Naive thymus-derived CD4-positive, alpha-beta T cell (primary cell): Measurements from ENCODE around the gene GRIA3. TPM values are rescaled to one million over a fixed set of nuclear protein-coding genes. Genes with fewer than 3 reads are reported as not detected.

Experiments used
- ATAC-seq: fragments of 150-1000 bp; cut with Tn5 transposase; 2 replicates; pipeline ENCODE4 v1.10.0; 2021; ENCODE audit warnings: mild to moderate bottlenecking, moderate library complexity
- CTCF ChIA-PET: fragments of 350-600 bp; sonication (Branson Sonifier 250); formaldehyde crosslinking; loops from one replicate; lab custom pipeline; 2021; ENCODE audit warnings: antibody characterized with exemption; lab: Charles Lee
- POLR2A ChIA-PET: fragments of 350-600 bp; sonication (Branson Sonifier 250); formaldehyde crosslinking; loops from one replicate; lab custom pipeline; 2021; ENCODE audit warnings: antibody characterized with exemption, inconsistent platforms; lab: Charles Lee
- DNase-seq, 9 donors: peaks; one replicate each; pipeline versions ENCODE4 v3.0.0 to v3.0.0-alpha.2; 2020 to 2022; ENCODE audit warnings: mixed read lengths in 1 of 9
- H3K27ac ChIP-seq: one replicate; pipeline ENCODE4 v1.7.0; 2013; ENCODE audit warnings: mild to moderate bottlenecking, low read depth, low read length, moderate library complexity
- H3K27me3 ChIP-seq, 2 donors: one replicate each; pipeline ENCODE4 v1.7.0; 2013; ENCODE audit warnings: low read length in 2 of 2, mild to moderate bottlenecking in 2 of 2, moderate library complexity in 2 of 2; ENCODE audit not compliant: control insufficient read depth in 2 of 2, insufficient read depth in 2 of 2
- H3K36me3 ChIP-seq, 3 experiments: 1 replicate in 2 of 3; 2 replicates in 1 of 3; pipeline ENCODE4 v1.7.0; 2013; ENCODE audit warnings: low read length in 3 of 3, mild to moderate bottlenecking in 3 of 3, moderate library complexity in 1 of 3; ENCODE audit not compliant: insufficient read depth in 3 of 3, control insufficient read depth in 2 of 3
- H3K4me1 ChIP-seq, 2 donors: one replicate each; pipeline ENCODE4 v1.7.0; 2013; ENCODE audit warnings: low read length in 2 of 2, mild to moderate bottlenecking in 2 of 2, moderate library complexity in 1 of 2; ENCODE audit not compliant: control insufficient read depth in 2 of 2, insufficient read depth in 2 of 2
- H3K4me3 ChIP-seq: 2 replicates; pipeline ENCODE4 v1.7.0; 2013; ENCODE audit warnings: mild to moderate bottlenecking, low read length
- H3K9me3 ChIP-seq, 3 experiments: 1 replicate in 2 of 3; 2 replicates in 1 of 3; pipeline ENCODE4 v1.7.0; 2013; ENCODE audit warnings: low read length in 3 of 3; ENCODE audit not compliant: control insufficient read depth in 2 of 3
- H3K27ac Mint-ChIP-seq, 9 donors: one replicate each; pipeline ENCODE4 v1.8.0; 2020 to 2022; ENCODE audit warnings: mixed read lengths in 9 of 9, mild to moderate bottlenecking in 8 of 9, moderate library complexity in 5 of 9, inconsistent platforms in 2 of 9
- H3K27me3 Mint-ChIP-seq, 5 donors: one replicate each; pipeline ENCODE4 v1.8.0; 2021 to 2022; ENCODE audit warnings: mixed read lengths in 5 of 5, mild to moderate bottlenecking in 1 of 5
- H3K36me3 Mint-ChIP-seq, 5 donors: one replicate each; pipeline ENCODE4 v1.8.0; 2020 to 2022; ENCODE audit warnings: mixed read lengths in 5 of 5, mild to moderate bottlenecking in 3 of 5, inconsistent platforms in 1 of 5
- H3K4me1 Mint-ChIP-seq, 7 donors: one replicate each; pipeline ENCODE4 v1.8.0; 2020 to 2022; ENCODE audit warnings: mixed read lengths in 7 of 7, mild to moderate bottlenecking in 3 of 7, inconsistent platforms in 1 of 7
- H3K4me3 Mint-ChIP-seq, 10 donors: one replicate each; pipeline ENCODE4 v1.8.0; 2020 to 2022; ENCODE audit warnings: mild to moderate bottlenecking in 10 of 10, mixed read lengths in 10 of 10, moderate library complexity in 6 of 10, inconsistent platforms in 2 of 10
- H3K9me3 Mint-ChIP-seq, 11 donors: one replicate each; pipeline ENCODE4 v1.8.0; 2020 to 2022; ENCODE audit warnings: mixed read lengths in 11 of 11, mild to moderate bottlenecking in 4 of 11, inconsistent platforms in 1 of 11, moderate library complexity in 1 of 11
- intact Hi-C, 2 donors: fragments of 100-400 bp; cut with micrococcal nuclease; formaldehyde crosslinking; loops; one replicate each; pipeline ENCODE4 v1.15.1; 2023
- polyA plus RNA-seq, 2 donors: library from polyadenylated mRNA; unstranded; fragments of 300-500 nt; fragmentation: Illumina TruSeq; gene quantifications; one replicate each; pipeline ENCODE4 v1.2.3, GENCODE V29; 2021
- total RNA-seq, 6 experiments: library from RNA in 5 of 6; stranded (reverse) in 5 of 6; gene quantifications; 1 replicate in 5 of 6; 2 replicates in 1 of 6; pipeline ENCODE4 v1.2.3 and lab custom pipeline; 2021 to 2026

The GRIA3 gene
- total and polyA plus RNA-seq, 7 experiments from 2014 or later, result not detected

GRCh38 chrX:123330229-123330942 is 146.3 kb downstream of the GRIA3 start:
- Histone ChIP-seq H3K36me3 (no peaks in the 10 kb centered on the region), H3K9me3 (no peaks in the 10 kb centered on the region), H3K27ac (no peak overlapping the region), H3K4me3 (no peak overlapping the region), H3K27me3 (no peaks in the 10 kb centered on the region), H3K4me1 (no peaks in the 10 kb centered on the region)
- Mint-ChIP-seq H3K9me3 (peaks cover 0 to 3% (median 0%) of the 10 kb centered on the region in 11 donors), H3K27me3 (peaks cover 0 to 8% (median 0%) of the 10 kb centered on the region in 5 donors), H3K4me3 (no peak overlapping the region), H3K36me3 (no peaks in the 10 kb centered on the region), H3K4me1 (no peaks in the 10 kb centered on the region), H3K27ac (no peak overlapping the region)
- intact Hi-C loops, result no loop called here
- POLR2A ChIA-PET, result no interaction called here
- CTCF ChIA-PET, result no interaction called here
- ATAC-seq (no peak), DNase-seq (no peak)

GRCh38 chrX:123331349-123331748 is 147.3 kb downstream of the GRIA3 start:
- CTCF ChIA-PET, result no interaction called here
- no peaks in the 10 kb centered on the region for H3K36me3 Mint-ChIP-seq
- POLR2A ChIA-PET, result no interaction called here

GRCh38 chrX:123331859-123332258 is 147.8 kb downstream of the GRIA3 start:
- no peaks in the 10 kb centered on the region for H3K36me3 Mint-ChIP-seq
- ChIA-PET POLR2A (no interaction called here), CTCF (no interaction called here)
- Histone ChIP-seq H3K27ac (no peak overlapping the region), H3K9me3 (no peaks in the 10 kb centered on the region), H3K27me3 (no peaks in the 10 kb centered on the region), H3K4me1 (no peaks in the 10 kb centered on the region), H3K4me3 (no peak overlapping the region), H3K36me3 (no peaks in the 10 kb centered on the region)
- no peak for DNase-seq
- H3K4me3 Mint-ChIP-seq, result no peak overlapping the region
- no peaks in the 10 kb centered on the region for H3K4me1 Mint-ChIP-seq
- H3K27me3 Mint-ChIP-seq, result peaks cover 0 to 5% (median 0%) of the 10 kb centered on the region in 5 donors
- no peaks in the 10 kb centered on the region for H3K9me3 Mint-ChIP-seq
- no peak overlapping the region for H3K27ac Mint-ChIP-seq
- intact Hi-C loops, result no loop called here
- no peak for ATAC-seq

More at GRCh38 chrX:123331349-123331748, 147.3 kb downstream of the GRIA3 start:
- H3K4me1 Mint-ChIP-seq, result no peaks in the 10 kb centered on the region
- Histone ChIP-seq H3K4me3 (no peak overlapping the region), H3K27me3 (no peaks in the 10 kb centered on the region), H3K4me1 (no peaks in the 10 kb centered on the region), H3K27ac (no peak overlapping the region), H3K36me3 (no peaks in the 10 kb centered on the region), H3K9me3 (no peaks in the 10 kb centered on the region)
- ATAC-seq, result no peak
- no peak for DNase-seq
- intact Hi-C loops, result no loop called here
- H3K9me3 Mint-ChIP-seq, result peaks cover 0 to 2% (median 0%) of the 10 kb centered on the region in 11 donors
- no peak overlapping the region for H3K27ac Mint-ChIP-seq
- no peak overlapping the region for H3K4me3 Mint-ChIP-seq
- H3K27me3 Mint-ChIP-seq, result peaks cover 0 to 8% (median 0%) of the 10 kb centered on the region in 5 donors

GRCh38 chrX:123336666-123337065 is 152.6 kb downstream of the GRIA3 start:
- H3K9me3 Mint-ChIP-seq, result no peaks in the 10 kb centered on the region
- no peaks in the 10 kb centered on the region for H3K36me3 Mint-ChIP-seq
- POLR2A ChIA-PET, result no interaction called here
- Histone ChIP-seq H3K27ac (no peak overlapping the region), H3K4me3 (no peak overlapping the region), H3K4me1 (no peaks in the 10 kb centered on the region), H3K36me3 (no peaks in the 10 kb centered on the region), H3K27me3 (no peaks in the 10 kb centered on the region), H3K9me3 (no peaks in the 10 kb centered on the region)
- no peaks in the 10 kb centered on the region for H3K4me1 Mint-ChIP-seq
- ATAC-seq (no peak), DNase-seq (no peak)
- H3K27ac Mint-ChIP-seq, result no peak overlapping the region
- H3K27me3 Mint-ChIP-seq, result peaks cover 0 to 5% (median 0%) of the 10 kb centered on the region in 5 donors
- CTCF ChIA-PET, result no interaction called here
- intact Hi-C loops, result no loop called here
- no peak overlapping the region for H3K4me3 Mint-ChIP-seq

GRCh38 chrX:123337886-123338639 is 154.0 kb downstream of the GRIA3 start:
- Histone ChIP-seq H3K9me3 (no peaks in the 10 kb centered on the region), H3K4me1 (no peaks in the 10 kb centered on the region), H3K27ac (no peak overlapping the region), H3K4me3 (no peak overlapping the region), H3K27me3 (no peaks in the 10 kb centered on the region), H3K36me3 (no peaks in the 10 kb centered on the region)
- Mint-ChIP-seq H3K27me3 (peaks cover 0 to under 1% (median 0%) of the 10 kb centered on the region in 5 donors), H3K9me3 (no peaks in the 10 kb centered on the region), H3K36me3 (no peaks in the 10 kb centered on the region), H3K4me1 (no peaks in the 10 kb centered on the region), H3K4me3 (no peak overlapping the region), H3K27ac (no peak overlapping the region)
- no peak for ATAC-seq
- POLR2A ChIA-PET, result no interaction called here
- intact Hi-C loops, result no loop called here
- no peak for DNase-seq
- CTCF ChIA-PET, result no interaction called here

- DNase-seq, result no peak
- no peaks in the 10 kb centered on the region for H3K9me3 ChIP-seq
- no peak for ATAC-seq
- no peaks in the 10 kb centered on the region for H3K4me1 ChIP-seq
- Mint-ChIP-seq H3K4me3 (no peak overlapping the region), H3K4me1 (no peaks in the 10 kb centered on the region), H3K36me3 (no peaks in the 10 kb centered on the region), H3K27me3 (peaks cover 0 to 4% (median 0%) of the 10 kb centered on the region in 5 donors), H3K27ac (no peak overlapping the region), H3K9me3 (no peaks in the 10 kb centered on the region)
- no peak overlapping the region for H3K4me3 ChIP-seq
- no peak overlapping the region for H3K27ac ChIP-seq
- POLR2A ChIA-PET, result no interaction called here
- H3K36me3 ChIP-seq, result no peaks in the 10 kb centered on the region
- H3K27me3 ChIP-seq, result no peaks in the 10 kb centered on the region
- intact Hi-C loops, result no loop called here
- CTCF ChIA-PET, result no interaction called here
Observed at GRCh38 chrX:123339221-123339905, 155.3 kb downstream of the GRIA3 start.
